K562 (cell line): ENCODE data around the gene CLTRN. TPM values are rescaled to one million over a fixed set of nuclear protein-coding genes. Genes with fewer than 3 reads are reported as not detected.

ENCODE experiments used
- BRD4 ChIP-seq: fragments of 200-600 bp; sonication (generic); IDR thresholded peaks from 2 replicates; pipeline ENCODE4 v1.6.1; 2017; ENCODE audit warnings: inconsistent platforms
- BRD9 ChIP-seq: fragments of 450-650 bp; IDR thresholded peaks from 2 replicates; pipeline ENCODE4 v1.6.1; 2018; ENCODE audit warnings: low read depth; ENCODE audit not compliant: partially characterized antibody
- CC2D1A ChIP-seq: fragments of 450-650 bp; IDR thresholded peaks from 2 replicates; pipeline ENCODE4 v1.6.1; 2017; ENCODE audit warnings: mild to moderate bottlenecking
- NONO ChIP-seq, 2 experiments: fragments of 200-400 bp in 1 of 2; fragments of 450-650 bp in 1 of 2; formaldehyde crosslinking in 1 of 2; IDR thresholded peaks; 2 replicates each; pipeline ENCODE4 v1.6.1; 2017; ENCODE audit warnings: low read depth in 2 of 2, mild to moderate bottlenecking in 2 of 2, moderate library complexity in 2 of 2, low read length in 1 of 2
- PHF21A ChIP-seq: fragments of 450-650 bp; IDR thresholded peaks from 2 replicates; pipeline ENCODE4 v1.6.1; 2017; ENCODE audit warnings: low read depth, borderline replicate concordance
- TBL1XR1 ChIP-seq, 2 experiments: IDR thresholded peaks; 2 replicates each; pipeline ENCODE4 v1.6.1; 2012; ENCODE audit warnings: improper control_type of control experiment in 2 of 2, low read length in 2 of 2, mild to moderate bottlenecking in 1 of 2
- TCFL5 ChIP-seq: fragments of 250-450 bp; sonication (Bioruptor Pico); conservative IDR thresholded peaks from 2 replicates; pipeline ENCODE4 v1.6.1; 2021; ENCODE audit warnings: mild to moderate bottlenecking, moderate library complexity, matching md5 sums
- polyA plus RNA-seq, 8 experiments: library from polyadenylated mRNA; depleted of rRNA in 4 of 8; stranded (reverse) in 5 of 8; unstranded in 3 of 8; fragments of >200 nt; fragmentation: Nextera tagmentation in 2 of 8; fragmentation: Illumina TruSeq in 1 of 8; extraction: Ambion mirVana in 2 of 8; extraction: Trizol in 1 of 8; gene quantifications; 2 replicates each; pipeline versions ENCODE4 v1.2.1 to v1.2.3, GENCODE V29; 2011 to 2014; ENCODE audit warnings: inconsistent platforms in 1 of 8, missing spikeins in 1 of 8
- total RNA-seq, 7 experiments: library from RNA; depleted of rRNA in 6 of 7; stranded (reverse); fragments of >200 nt in 6 of 7; fragmentation: Illumina TruSeq in 2 of 7; extraction: Trizol in 2 of 7; gene quantifications; 2 replicates each; pipeline versions ENCODE4 v1.2.1 to v1.2.3, GENCODE V29; 2011 to 2021; ENCODE audit warnings: low replicate concordance in 1 of 7
- TF ChIP-seq, protein P1 (sequence below), 3 experiments: IDR thresholded peaks in 2 of 3; conservative IDR thresholded peaks in 1 of 3; 2 replicates each; pipeline ENCODE4 v1.5.1; 2011 to 2012; ENCODE audit warnings: low read length in 3 of 3, mild to moderate bottlenecking in 3 of 3, control low read depth in 2 of 3, improper control_type of control experiment in 1 of 3, inconsistent platforms in 1 of 3, low read depth in 1 of 3, mixed read lengths in 1 of 3, moderate library complexity in 1 of 3; ENCODE audit not compliant: insufficient read depth in 2 of 3
- TF ChIP-seq, protein P2 (sequence below), 2 experiments: fragments of 450-650 bp in 1 of 2; IDR thresholded peaks; 2 replicates each; pipeline ENCODE4 v1.6.1; 2011 to 2017; ENCODE audit warnings: low read depth in 2 of 2, antibody characterized with exemption in 1 of 2, borderline replicate concordance in 1 of 2, low read length in 1 of 2, mild to moderate bottlenecking in 1 of 2, mixed read lengths in 1 of 2; ENCODE audit not compliant: control insufficient read depth in 1 of 2
- TF ChIP-seq, protein P3 (sequence below): sonication (generic); formaldehyde crosslinking; IDR thresholded peaks from 2 replicates; pipeline ENCODE4 v1.8.0; 2022; ENCODE audit warnings: mild to moderate bottlenecking, missing genetic modification reagents, borderline replicate concordance
- TF ChIP-seq, protein P4 (sequence below): fragments of 450-650 bp; IDR thresholded peaks from 2 replicates; pipeline ENCODE4 v1.6.1; 2016; ENCODE audit warnings: mild to moderate bottlenecking
- TF ChIP-seq, protein P5 (sequence below): fragments of 250-450 bp; sonication (Bioruptor Pico); IDR thresholded peaks from 2 replicates; pipeline ENCODE4 v1.5.0; 2022; ENCODE audit warnings: mild to moderate bottlenecking

Gene CLTRN
- total and polyA plus RNA-seq, 9 of the 15 experiments (the other 6 are each of a cell fraction or from before 2014, with no cell fraction given), result 0.11 to 0.36 (median 0.18) TPM; not detected in 2

DNA sequence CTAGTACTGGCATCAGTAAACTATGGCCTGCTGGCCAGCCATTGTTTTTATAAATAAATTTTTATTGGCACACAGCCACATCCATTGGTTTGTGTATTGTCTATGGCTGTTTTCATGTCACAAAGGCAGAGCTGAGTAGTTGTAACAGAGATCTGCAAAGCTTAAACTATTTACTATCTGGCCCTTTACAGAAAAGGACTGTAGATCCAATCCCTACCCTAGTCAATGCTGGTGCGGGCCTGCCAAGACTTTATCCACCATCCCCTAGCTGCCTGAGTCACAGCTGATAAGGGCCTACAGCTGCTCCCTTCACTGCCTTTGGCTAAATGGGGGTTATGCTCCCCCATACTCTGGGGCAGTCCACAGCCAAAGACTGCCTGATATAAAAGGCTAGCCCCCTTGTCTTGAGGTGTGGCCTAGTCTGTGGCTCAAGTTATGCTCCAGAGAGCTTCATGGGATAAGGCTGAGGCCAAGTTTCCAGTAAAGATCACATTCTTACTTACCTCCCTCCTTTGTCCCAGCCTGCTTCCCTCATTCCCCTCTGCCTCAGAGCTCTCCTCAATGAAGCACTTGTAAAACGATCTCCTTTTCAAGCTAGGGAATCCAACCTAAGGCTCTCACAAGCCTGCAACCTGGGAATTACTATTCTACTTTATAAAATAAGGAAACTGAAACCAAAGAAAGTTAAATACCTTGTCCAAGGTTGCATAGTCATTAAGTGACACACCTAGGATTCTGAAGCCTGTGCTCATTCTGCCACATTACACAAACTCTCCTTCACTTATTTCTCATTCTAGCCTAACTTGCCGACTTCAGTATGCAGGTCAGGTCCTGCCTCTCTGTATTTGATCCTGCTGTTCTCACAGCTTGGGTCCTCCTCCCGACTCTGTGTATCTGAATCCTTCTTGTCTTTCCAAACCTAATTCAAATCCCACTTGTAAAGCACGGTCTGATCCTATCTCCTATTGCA lies 84.5 kb downstream of the CLTRN start (continued):
- TF ChIP-seq, protein P1, sequence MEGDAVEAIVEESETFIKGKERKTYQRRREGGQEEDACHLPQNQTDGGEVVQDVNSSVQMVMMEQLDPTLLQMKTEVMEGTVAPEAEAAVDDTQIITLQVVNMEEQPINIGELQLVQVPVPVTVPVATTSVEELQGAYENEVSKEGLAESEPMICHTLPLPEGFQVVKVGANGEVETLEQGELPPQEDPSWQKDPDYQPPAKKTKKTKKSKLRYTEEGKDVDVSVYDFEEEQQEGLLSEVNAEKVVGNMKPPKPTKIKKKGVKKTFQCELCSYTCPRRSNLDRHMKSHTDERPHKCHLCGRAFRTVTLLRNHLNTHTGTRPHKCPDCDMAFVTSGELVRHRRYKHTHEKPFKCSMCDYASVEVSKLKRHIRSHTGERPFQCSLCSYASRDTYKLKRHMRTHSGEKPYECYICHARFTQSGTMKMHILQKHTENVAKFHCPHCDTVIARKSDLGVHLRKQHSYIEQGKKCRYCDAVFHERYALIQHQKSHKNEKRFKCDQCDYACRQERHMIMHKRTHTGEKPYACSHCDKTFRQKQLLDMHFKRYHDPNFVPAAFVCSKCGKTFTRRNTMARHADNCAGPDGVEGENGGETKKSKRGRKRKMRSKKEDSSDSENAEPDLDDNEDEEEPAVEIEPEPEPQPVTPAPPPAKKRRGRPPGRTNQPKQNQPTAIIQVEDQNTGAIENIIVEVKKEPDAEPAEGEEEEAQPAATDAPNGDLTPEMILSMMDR (IDR thresholded peaks at IDR 0.05 in 2 of 3, conservative IDR thresholded peaks at IDR 0.05 in 1 of 3; ENCODE audit: insufficient read depth in 2 of 3, low read depth in 1 of 3, low read length in 3 of 3), result no peak
- TF ChIP-seq CC2D1A (peak; percentile 82; the same call in 1 of the 2 replicates), NONO (IDR thresholded peaks at IDR 0.05; ENCODE audit: low read depth in 2 of 2, low read length in 1 of 2) (peak in 1 of 2 experiments; percentile 18; a peak in 1 of 4 replicates), BRD4 (no peak), BRD9 (no peak), PHF21A (no peak), TBL1XR1 (IDR thresholded peaks at IDR 0.05; ENCODE audit: low read length in 2 of 2) (0 out of 4 replicates have a peak, but pooled peaks have one; percentile 12 to 50), TCFL5 (CRISPR knock-in tag) (no peak)
- TF ChIP-seq, protein P2, sequence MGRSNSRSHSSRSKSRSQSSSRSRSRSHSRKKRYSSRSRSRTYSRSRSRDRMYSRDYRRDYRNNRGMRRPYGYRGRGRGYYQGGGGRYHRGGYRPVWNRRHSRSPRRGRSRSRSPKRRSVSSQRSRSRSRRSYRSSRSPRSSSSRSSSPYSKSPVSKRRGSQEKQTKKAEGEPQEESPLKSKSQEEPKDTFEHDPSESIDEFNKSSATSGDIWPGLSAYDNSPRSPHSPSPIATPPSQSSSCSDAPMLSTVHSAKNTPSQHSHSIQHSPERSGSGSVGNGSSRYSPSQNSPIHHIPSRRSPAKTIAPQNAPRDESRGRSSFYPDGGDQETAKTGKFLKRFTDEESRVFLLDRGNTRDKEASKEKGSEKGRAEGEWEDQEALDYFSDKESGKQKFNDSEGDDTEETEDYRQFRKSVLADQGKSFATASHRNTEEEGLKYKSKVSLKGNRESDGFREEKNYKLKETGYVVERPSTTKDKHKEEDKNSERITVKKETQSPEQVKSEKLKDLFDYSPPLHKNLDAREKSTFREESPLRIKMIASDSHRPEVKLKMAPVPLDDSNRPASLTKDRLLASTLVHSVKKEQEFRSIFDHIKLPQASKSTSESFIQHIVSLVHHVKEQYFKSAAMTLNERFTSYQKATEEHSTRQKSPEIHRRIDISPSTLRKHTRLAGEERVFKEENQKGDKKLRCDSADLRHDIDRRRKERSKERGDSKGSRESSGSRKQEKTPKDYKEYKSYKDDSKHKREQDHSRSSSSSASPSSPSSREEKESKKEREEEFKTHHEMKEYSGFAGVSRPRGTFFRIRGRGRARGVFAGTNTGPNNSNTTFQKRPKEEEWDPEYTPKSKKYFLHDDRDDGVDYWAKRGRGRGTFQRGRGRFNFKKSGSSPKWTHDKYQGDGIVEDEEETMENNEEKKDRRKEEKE (IDR thresholded peaks at IDR 0.05; ENCODE audit: borderline replicate concordance in 1 of 2, control insufficient read depth in 1 of 2, low read depth in 2 of 2, low read length in 1 of 2), result no peak
- TF ChIP-seq, protein P3, sequence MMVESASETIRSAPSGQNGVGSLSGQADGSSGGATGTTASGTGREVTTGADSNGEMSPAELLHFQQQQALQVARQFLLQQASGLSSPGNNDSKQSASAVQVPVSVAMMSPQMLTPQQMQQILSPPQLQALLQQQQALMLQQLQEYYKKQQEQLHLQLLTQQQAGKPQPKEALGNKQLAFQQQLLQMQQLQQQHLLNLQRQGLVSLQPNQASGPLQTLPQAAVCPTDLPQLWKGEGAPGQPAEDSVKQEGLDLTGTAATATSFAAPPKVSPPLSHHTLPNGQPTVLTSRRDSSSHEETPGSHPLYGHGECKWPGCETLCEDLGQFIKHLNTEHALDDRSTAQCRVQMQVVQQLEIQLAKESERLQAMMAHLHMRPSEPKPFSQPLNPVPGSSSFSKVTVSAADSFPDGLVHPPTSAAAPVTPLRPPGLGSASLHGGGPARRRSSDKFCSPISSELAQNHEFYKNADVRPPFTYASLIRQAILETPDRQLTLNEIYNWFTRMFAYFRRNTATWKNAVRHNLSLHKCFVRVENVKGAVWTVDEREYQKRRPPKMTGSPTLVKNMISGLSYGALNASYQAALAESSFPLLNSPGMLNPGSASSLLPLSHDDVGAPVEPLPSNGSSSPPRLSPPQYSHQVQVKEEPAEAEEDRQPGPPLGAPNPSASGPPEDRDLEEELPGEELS (CRISPR knock-in tag), result peak; percentile 57; the same call in 1 of the 2 replicates
- TF ChIP-seq, protein P4, sequence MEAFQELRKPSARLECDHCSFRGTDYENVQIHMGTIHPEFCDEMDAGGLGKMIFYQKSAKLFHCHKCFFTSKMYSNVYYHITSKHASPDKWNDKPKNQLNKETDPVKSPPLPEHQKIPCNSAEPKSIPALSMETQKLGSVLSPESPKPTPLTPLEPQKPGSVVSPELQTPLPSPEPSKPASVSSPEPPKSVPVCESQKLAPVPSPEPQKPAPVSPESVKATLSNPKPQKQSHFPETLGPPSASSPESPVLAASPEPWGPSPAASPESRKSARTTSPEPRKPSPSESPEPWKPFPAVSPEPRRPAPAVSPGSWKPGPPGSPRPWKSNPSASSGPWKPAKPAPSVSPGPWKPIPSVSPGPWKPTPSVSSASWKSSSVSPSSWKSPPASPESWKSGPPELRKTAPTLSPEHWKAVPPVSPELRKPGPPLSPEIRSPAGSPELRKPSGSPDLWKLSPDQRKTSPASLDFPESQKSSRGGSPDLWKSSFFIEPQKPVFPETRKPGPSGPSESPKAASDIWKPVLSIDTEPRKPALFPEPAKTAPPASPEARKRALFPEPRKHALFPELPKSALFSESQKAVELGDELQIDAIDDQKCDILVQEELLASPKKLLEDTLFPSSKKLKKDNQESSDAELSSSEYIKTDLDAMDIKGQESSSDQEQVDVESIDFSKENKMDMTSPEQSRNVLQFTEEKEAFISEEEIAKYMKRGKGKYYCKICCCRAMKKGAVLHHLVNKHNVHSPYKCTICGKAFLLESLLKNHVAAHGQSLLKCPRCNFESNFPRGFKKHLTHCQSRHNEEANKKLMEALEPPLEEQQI, result peak; percentile 80; the same call in 1 of the 2 replicates
- TF ChIP-seq, protein P5, sequence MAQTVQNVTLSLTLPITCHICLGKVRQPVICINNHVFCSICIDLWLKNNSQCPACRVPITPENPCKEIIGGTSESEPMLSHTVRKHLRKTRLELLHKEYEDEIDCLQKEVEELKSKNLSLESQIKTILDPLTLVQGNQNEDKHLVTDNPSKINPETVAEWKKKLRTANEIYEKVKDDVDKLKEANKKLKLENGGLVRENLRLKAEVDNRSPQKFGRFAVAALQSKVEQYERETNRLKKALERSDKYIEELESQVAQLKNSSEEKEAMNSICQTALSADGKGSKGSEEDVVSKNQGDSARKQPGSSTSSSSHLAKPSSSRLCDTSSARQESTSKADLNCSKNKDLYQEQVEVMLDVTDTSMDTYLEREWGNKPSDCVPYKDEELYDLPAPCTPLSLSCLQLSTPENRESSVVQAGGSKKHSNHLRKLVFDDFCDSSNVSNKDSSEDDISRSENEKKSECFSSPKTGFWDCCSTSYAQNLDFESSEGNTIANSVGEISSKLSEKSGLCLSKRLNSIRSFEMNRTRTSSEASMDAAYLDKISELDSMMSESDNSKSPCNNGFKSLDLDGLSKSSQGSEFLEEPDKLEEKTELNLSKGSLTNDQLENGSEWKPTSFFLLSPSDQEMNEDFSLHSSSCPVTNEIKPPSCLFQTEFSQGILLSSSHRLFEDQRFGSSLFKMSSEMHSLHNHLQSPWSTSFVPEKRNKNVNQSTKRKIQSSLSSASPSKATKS (CRISPR knock-in tag), result no peak
